Measurements from ENCODE around the gene TNFRSF21.
"Not testable (repeated sequence)": the region's sequence is repeated elsewhere in the genome, so short reads cannot be mapped to it uniquely, and the experiment has no call there.

- not testable (repeated sequence) for TF ChIP-seq CTCF (IDR thresholded peaks at IDR 0.05; ENCODE audit: low read length); EZH2 (optimal IDR thresholded peaks at IDR 0.05; ENCODE audit: low read depth, low read length); EZH2phosphoT487 (IDR thresholded peaks at IDR 0.05; ENCODE audit: low read length)
These were observed 34.6 kb downstream of the TNFRSF21 start for GRCh38 chr6:47275132-47275531.
